Stomach smooth muscle (tissue), 2 donors: ENCODE measurements around the gene PRSS1.
"Not testable (repeated sequence)": the region's sequence is repeated elsewhere in the genome, so short reads cannot be mapped to it uniquely, and the experiment has no call there.

Experiments used
- H3K27ac ChIP-seq: one replicate; pipeline ENCODE4 v1.7.0; 2013; ENCODE audit warnings: mild to moderate bottlenecking, low read length, inconsistent platforms
- H3K27me3 ChIP-seq, 2 donors: one replicate each; pipeline ENCODE4 v1.7.0; 2013; ENCODE audit warnings: low read length in 2 of 2; ENCODE audit not compliant: insufficient read depth in 2 of 2, control insufficient read depth in 1 of 2
- H3K36me3 ChIP-seq, 2 donors: one replicate each; pipeline ENCODE4 v1.7.0; 2013; ENCODE audit warnings: low read length in 2 of 2; ENCODE audit not compliant: control insufficient read depth in 2 of 2, insufficient read depth in 2 of 2
- H3K4me1 ChIP-seq: one replicate; pipeline ENCODE4 v1.7.0; 2013; ENCODE audit warnings: low read length; ENCODE audit not compliant: control insufficient read depth, insufficient read depth
- H3K4me3 ChIP-seq, 2 donors: one replicate each; pipeline ENCODE4 v1.7.0; 2013; ENCODE audit warnings: low read length in 2 of 2
- H3K9ac ChIP-seq, 2 donors: one replicate each; pipeline ENCODE4 v1.7.0; 2013; ENCODE audit warnings: low read length in 2 of 2, mild to moderate bottlenecking in 1 of 2
- H3K9me3 ChIP-seq, 2 donors: one replicate each; pipeline ENCODE4 v1.7.0; 2013; ENCODE audit warnings: low read length in 2 of 2; ENCODE audit not compliant: control insufficient read depth in 2 of 2
- donor health status: healthy.
- donor health status: Pancreatic carcinoma.

PRSS1 gene

GRCh38 chr7:142773937-142774744 is 24.9 kb downstream of the PRSS1 start:
- no peaks in the 10 kb centered on the region for H3K4me1 ChIP-seq
- no peak overlapping the region for H3K27ac ChIP-seq
- H3K27me3 ChIP-seq = peaks cover 0 to 8% of the 10 kb centered on the region in 2 donors
- no peaks in the 10 kb centered on the region for H3K9me3 ChIP-seq
- H3K4me3 ChIP-seq = no peak overlapping the region
- no peaks in the 10 kb centered on the region for H3K36me3 ChIP-seq
- no peak overlapping the region for H3K9ac ChIP-seq

GRCh38 chr7:142774826-142775225 is 25.6 kb downstream of the PRSS1 start:
- H3K27me3 ChIP-seq = peaks cover 0 to 8% of the 10 kb centered on the region in 2 donors
- H3K36me3 ChIP-seq = no peaks in the 10 kb centered on the region
- no peak overlapping the region for H3K9ac ChIP-seq
- no peak overlapping the region for H3K4me3 ChIP-seq
- H3K9me3 ChIP-seq = no peaks in the 10 kb centered on the region
- no peak overlapping the region for H3K27ac ChIP-seq
- no peaks in the 10 kb centered on the region for H3K4me1 ChIP-seq

- H3K9me3 ChIP-seq, H3K27ac ChIP-seq, H3K27me3 ChIP-seq, H3K9ac ChIP-seq, H3K36me3 ChIP-seq, H3K4me3 ChIP-seq, H3K4me1 ChIP-seq: not testable (repeated sequence)
These were observed 26.3 kb downstream of the PRSS1 start for GRCh38 chr7:142775351-142776115.

- no peak overlapping the region for H3K4me3 ChIP-seq
- H3K9ac ChIP-seq = no peak overlapping the region
- H3K4me1 ChIP-seq = no peaks in the 10 kb centered on the region
- H3K9me3 ChIP-seq = no peaks in the 10 kb centered on the region
- H3K36me3 ChIP-seq = no peaks in the 10 kb centered on the region
- H3K27me3 ChIP-seq = peaks cover 0 to 3% of the 10 kb centered on the region in 2 donors
- no peak overlapping the region for H3K27ac ChIP-seq
These were observed 27.1 kb downstream of the PRSS1 start for GRCh38 chr7:142776206-142776844.

GRCh38 chr7:142776845-142777225 is 27.6 kb downstream of the PRSS1 start:
- not testable (repeated sequence) for H3K4me3 ChIP-seq, H3K27me3 ChIP-seq, H3K9ac ChIP-seq, H3K9me3 ChIP-seq, H3K36me3 ChIP-seq, H3K4me1 ChIP-seq, H3K27ac ChIP-seq

- Histone ChIP-seq H3K27me3 (no peaks in the 10 kb centered on the region), H3K4me1 (no peaks in the 10 kb centered on the region), H3K9ac (no peak overlapping the region), H3K9me3 (no peaks in the 10 kb centered on the region), H3K4me3 (no peak overlapping the region), H3K27ac (no peak overlapping the region), H3K36me3 (no peaks in the 10 kb centered on the region)
These were observed 28.0 kb downstream of the PRSS1 start for GRCh38 chr7:142777318-142777717.

GRCh38 chr7:142782922-142783900 is 33.9 kb downstream of the PRSS1 start:
- Histone ChIP-seq H3K4me1 (peaks cover 5% of the 10 kb centered on the region), H3K27me3 (peaks cover 3 to 6% of the 10 kb centered on the region in 2 donors), H3K27ac (no peak overlapping the region), H3K4me3 (peak overlapping the region; percentile 48 to 59), H3K36me3 (no peaks in the 10 kb centered on the region), H3K9ac (no peak overlapping the region), H3K9me3 (no peaks in the 10 kb centered on the region)

- no peak overlapping the region for H3K4me3 ChIP-seq
- H3K4me1 ChIP-seq = peaks cover 5% of the 10 kb centered on the region
- peaks cover 3 to 6% of the 10 kb centered on the region in 2 donors for H3K27me3 ChIP-seq
- no peaks in the 10 kb centered on the region for H3K9me3 ChIP-seq
- H3K27ac ChIP-seq = no peak overlapping the region
- no peaks in the 10 kb centered on the region for H3K36me3 ChIP-seq
- H3K9ac ChIP-seq = no peak overlapping the region
These were observed 34.8 kb downstream of the PRSS1 start for GRCh38 chr7:142784096-142784495.

GRCh38 chr7:142784716-142785115 is 35.4 kb downstream of the PRSS1 start:
- Histone ChIP-seq H3K27me3 (peaks cover 3 to 6% of the 10 kb centered on the region in 2 donors), H3K4me1 (peaks cover 5% of the 10 kb centered on the region), H3K4me3 (no peak overlapping the region), H3K9ac (no peak overlapping the region), H3K36me3 (no peaks in the 10 kb centered on the region), H3K27ac (no peak overlapping the region), H3K9me3 (no peaks in the 10 kb centered on the region)

- H3K4me1 ChIP-seq = peaks cover 5% of the 10 kb centered on the region
- peaks cover 3 to 6% of the 10 kb centered on the region in 2 donors for H3K27me3 ChIP-seq
- H3K9ac ChIP-seq = no peak overlapping the region
- no peak overlapping the region for H3K4me3 ChIP-seq
- H3K27ac ChIP-seq = no peak overlapping the region
- H3K9me3 ChIP-seq = no peaks in the 10 kb centered on the region
- no peaks in the 10 kb centered on the region for H3K36me3 ChIP-seq
These were observed 36.6 kb downstream of the PRSS1 start for GRCh38 chr7:142785841-142786250.
